ENCODE results near the gene CPVL.

DNA sequence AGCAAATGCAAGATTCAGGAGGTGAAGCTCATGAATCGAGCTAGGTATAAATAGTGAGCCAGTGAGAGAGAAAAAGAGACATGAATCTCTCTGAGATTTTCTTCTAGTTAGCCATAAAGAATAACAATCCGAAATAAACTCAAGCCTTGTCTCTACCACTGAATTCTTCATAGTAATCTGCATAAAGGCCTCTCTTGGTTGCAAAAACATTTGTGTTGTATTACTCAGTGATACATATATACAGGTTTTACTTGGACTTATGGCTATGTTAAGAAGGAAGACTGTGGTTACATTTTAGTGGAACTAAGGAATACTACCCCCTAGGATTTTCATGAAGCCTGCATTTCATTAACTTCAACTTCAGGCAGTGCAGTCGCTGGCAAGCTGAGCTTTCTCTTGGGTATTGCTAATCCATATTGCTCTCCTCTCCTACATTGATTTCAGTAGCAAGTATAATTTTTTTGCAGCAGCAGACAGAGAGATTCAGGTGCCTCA is 115.5 kb downstream of the CPVL start:
- TF ChIP-seq, protein P1, sequence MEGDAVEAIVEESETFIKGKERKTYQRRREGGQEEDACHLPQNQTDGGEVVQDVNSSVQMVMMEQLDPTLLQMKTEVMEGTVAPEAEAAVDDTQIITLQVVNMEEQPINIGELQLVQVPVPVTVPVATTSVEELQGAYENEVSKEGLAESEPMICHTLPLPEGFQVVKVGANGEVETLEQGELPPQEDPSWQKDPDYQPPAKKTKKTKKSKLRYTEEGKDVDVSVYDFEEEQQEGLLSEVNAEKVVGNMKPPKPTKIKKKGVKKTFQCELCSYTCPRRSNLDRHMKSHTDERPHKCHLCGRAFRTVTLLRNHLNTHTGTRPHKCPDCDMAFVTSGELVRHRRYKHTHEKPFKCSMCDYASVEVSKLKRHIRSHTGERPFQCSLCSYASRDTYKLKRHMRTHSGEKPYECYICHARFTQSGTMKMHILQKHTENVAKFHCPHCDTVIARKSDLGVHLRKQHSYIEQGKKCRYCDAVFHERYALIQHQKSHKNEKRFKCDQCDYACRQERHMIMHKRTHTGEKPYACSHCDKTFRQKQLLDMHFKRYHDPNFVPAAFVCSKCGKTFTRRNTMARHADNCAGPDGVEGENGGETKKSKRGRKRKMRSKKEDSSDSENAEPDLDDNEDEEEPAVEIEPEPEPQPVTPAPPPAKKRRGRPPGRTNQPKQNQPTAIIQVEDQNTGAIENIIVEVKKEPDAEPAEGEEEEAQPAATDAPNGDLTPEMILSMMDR (conservative IDR thresholded peaks at IDR 0.05; ENCODE audit: low read depth in 2 of 2): no peak
- TF ChIP-seq EZH2 (IDR thresholded peaks at IDR 0.05; ENCODE audit: low read depth, unreplicated experiment) (no peak), EZH2phosphoT487 (IDR thresholded peaks at IDR 0.05; ENCODE audit: unreplicated experiment) (no peak)
